Measurements from ENCODE around the gene AJAP1.

- TF ChIP-seq CTCF (IDR thresholded peaks at IDR 0.05; ENCODE audit: low read depth, low read length) (no peak), MYC (IDR thresholded peaks at IDR 0.05; ENCODE audit: low read depth, low read length) (no peak)
Measured at GRCh38 chr1:4696753-4697152, 42.3 kb downstream of the AJAP1 start.
